IPS DF 6.9 (cell line): ENCODE data around the gene CGB1.
"Not testable (repeated sequence)": the region's sequence is repeated elsewhere in the genome, so short reads cannot be mapped to it uniquely, and the experiment has no call there.

Experiments used
- DNase-seq: peaks from one replicate; pipeline ENCODE4 v3.0.0-alpha.2; 2013; ENCODE audit warnings: low read depth, low spot score
- H3K27ac ChIP-seq: one replicate; pipeline ENCODE4 v1.5.1; 2013; ENCODE audit warnings: low read length, control low read depth
- H3K27me3 ChIP-seq: 2 replicates; pipeline ENCODE4 v1.6.1; 2013; ENCODE audit warnings: mild to moderate bottlenecking, low read length; ENCODE audit not compliant: control insufficient read depth, insufficient read depth
- H3K36me3 ChIP-seq: 2 replicates; pipeline ENCODE4 v1.6.1; 2013; ENCODE audit warnings: low read length; ENCODE audit not compliant: control insufficient read depth, insufficient read depth
- H3K4me1 ChIP-seq: 2 replicates; pipeline ENCODE4 v1.6.1; 2013; ENCODE audit warnings: low read length; ENCODE audit not compliant: control insufficient read depth, insufficient read depth
- H3K4me3 ChIP-seq: 2 replicates; pipeline ENCODE4 v1.5.1; 2013; ENCODE audit warnings: mild to moderate bottlenecking, low read length
- H3K9me3 ChIP-seq: 2 replicates; pipeline ENCODE4 v1.6.1; 2013; ENCODE audit warnings: low read length, inconsistent platforms; ENCODE audit not compliant: control insufficient read depth, insufficient read depth
- WGBS: extraction: QIAGEN DNeasy Blood & Tissue Kit; methylation state at CpG from one replicate; pipeline ENCODE4 v1.1.7; 2013; ENCODE audit warnings: mixed read lengths, missing lambda C conversion rate; ENCODE audit not compliant: insufficient read length, insufficient coverage; 5-methylcytosine and 5-hydroxymethylcytosine counted together

Gene CGB1

DNA sequence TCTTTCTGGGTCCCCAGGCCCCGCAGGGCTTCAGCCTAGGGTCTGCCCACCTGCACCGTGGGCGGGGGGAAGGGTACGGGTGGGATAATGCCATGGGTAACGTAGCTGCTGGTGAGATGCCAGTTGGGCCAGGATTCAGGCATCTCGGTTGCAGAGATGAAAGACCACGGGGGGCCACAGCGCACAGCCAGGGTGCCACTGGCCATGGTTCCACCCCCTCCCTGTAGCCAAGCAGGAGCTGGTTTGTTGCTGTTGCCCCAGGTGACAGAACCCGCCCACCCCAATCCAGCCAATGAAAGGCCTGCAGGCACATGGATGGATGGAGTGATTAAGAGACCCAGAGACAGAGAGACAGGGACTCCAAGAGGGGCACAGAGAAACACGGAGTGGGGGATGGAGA lies 21.9 kb upstream of the CGB1 start:
- Histone ChIP-seq H3K9me3 (no peaks in the 10 kb centered on the region), H3K27ac (no peak overlapping the region), H3K27me3 (peaks cover 13% of the 10 kb centered on the region; the same call in 1 of the 2 replicates), H3K4me3 (no peak overlapping the region), H3K36me3 (no peaks in the 10 kb centered on the region), H3K4me1 (peaks cover 2% of the 10 kb centered on the region)
- DNase-seq, result no peak
- WGBS, result no CpG with 5 or more reads among the region's 10 CpGs

DNA sequence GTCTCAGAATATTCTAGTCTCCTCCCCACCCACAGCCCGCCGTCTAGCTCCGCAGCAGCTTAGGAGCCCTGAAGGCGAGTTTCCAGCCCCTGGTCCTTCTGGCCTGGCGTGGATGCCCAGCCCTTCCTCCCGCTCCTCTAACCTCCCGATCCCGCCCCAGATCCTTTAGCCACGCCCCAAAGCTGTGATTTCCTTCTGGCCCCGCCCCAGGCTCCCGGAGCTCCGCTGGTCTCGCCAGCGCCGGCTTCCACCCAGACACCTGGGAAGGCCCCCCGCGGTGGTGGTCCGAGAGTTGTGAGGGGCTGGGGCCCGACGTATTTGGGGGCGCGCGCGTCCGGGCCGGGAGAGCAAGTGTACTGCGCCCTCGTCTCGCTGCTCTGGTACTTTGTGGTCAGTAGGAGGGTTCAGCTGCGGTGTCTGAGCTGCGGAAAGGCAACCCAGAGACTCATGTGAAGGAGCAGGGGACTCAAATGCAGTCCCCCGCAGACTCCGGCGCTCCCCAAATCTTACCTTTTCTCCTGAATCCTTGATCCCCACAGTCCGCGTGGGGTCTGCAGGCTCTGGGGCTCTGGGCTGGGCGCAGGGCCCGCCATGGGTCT lies 21.0 kb upstream of the CGB1 start, which contains the start of gene CGB7:
TSS of gene CGB7 (minus strand) at position 114 of the 599 bp plus-strand sequence. CDS start 2,374 bp downstream, outside the sequence.
- Histone ChIP-seq H3K9me3 (no peaks in the 10 kb centered on the region), H3K4me1 (peaks cover 2% of the 10 kb centered on the region), H3K27ac (no peak within 1 kb of the TSS), H3K27me3 (peaks cover 13% of the 10 kb centered on the region; the same call in 1 of the 2 replicates), H3K4me3 (peak within 1 kb of the TSS; percentile 26; the same call in 1 of the 2 replicates), H3K36me3 (no peaks in the 10 kb centered on the region)
- no CpG with 5 or more reads among the region's 38 CpGs for WGBS
- DNase-seq, result no peak

DNA sequence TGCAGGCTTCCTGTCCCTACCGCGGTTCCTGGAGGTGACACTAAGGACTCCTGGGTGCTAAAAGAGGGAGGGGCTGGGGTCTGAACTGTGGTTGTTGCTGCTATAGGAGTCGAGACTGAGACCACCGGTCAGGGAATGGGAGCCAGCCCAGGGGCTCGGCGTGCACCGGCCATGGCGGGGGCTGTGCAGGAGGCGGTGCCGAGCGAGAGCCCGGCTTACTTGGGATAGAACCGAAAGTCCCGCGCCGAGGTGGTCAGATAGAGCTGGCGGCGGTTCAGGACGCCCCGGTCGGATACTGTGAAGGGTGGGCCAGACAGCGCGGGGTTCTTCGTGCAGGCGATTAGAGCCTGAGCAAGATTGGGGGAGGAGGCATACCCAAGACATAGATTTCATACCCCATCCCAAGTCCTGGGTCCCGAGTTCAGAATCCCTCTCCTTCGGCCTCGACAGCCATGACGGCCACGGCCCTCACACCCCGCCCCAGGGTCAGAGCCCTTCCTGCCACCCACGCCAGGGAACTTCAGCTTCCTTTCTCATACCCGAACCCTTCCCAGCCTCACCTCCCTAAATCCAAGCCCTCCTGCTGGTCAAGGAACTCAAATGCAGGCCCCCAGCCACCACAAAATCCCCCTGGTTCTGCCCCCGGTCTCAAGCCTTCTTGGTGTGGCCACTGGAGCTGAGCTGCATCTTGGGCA lies 20.4 kb upstream of the CGB1 start:
- not testable (repeated sequence) for H3K36me3 ChIP-seq, H3K27ac ChIP-seq, H3K4me1 ChIP-seq, H3K9me3 ChIP-seq, DNase-seq, H3K4me3 ChIP-seq
- no CpG with 5 or more reads among the region's 34 CpGs for WGBS
- peaks cover 13% of the 10 kb centered on the region; the same call in 1 of the 2 replicates for H3K27me3 ChIP-seq

DNA sequence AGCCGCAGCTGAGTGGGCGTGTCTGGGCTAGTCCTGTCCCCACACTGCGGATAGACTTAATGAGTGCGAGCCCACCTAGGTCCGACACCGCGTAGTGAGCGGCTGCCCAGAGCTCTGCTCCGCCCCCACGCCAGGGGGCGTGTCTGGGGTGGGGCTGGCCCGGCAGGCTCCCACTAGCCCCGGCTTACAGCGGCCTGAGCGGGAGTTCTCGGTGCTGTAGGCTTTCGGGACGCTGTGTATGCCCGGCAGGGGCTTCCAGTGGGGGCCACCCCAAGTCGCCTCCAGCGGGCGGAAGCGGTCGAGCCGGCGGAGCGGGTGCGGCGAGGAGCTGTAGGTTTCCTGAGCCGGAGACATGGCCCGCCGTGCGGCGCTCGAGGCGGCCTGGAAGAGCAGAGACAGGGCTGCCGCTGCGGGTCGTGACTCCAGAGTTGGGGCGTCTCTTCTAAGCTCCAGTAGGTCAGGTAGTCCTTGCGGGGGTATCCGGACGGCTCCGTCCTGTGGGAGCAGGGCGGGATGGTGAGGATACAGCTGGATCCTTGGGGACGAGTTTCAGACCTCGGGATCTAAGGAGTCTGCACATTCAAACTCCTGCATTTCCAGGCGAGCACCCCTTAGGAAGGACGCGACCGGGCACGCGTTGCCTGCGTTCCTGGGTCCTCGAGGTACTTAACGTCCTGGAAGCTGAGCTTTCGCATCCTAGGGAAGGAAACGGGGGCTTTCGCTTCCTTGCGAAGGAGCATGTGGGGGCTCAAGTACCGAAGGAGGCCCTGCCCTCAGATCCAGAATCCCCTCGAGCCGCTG lies 19.6 kb upstream of the CGB1 start:
- no peaks in the 10 kb centered on the region for H3K36me3 ChIP-seq
- no CpG with 5 or more reads among the region's 63 CpGs for WGBS
- peaks cover 13% of the 10 kb centered on the region; the same call in 1 of the 2 replicates for H3K27me3 ChIP-seq
- peak overlapping the region; percentile 48 for H3K4me3 ChIP-seq
- no peak overlapping the region for H3K27ac ChIP-seq
- DNase-seq, result no peak
- H3K9me3 ChIP-seq, result no peaks in the 10 kb centered on the region
- H3K4me1 ChIP-seq, result peaks cover 2% of the 10 kb centered on the region

DNA sequence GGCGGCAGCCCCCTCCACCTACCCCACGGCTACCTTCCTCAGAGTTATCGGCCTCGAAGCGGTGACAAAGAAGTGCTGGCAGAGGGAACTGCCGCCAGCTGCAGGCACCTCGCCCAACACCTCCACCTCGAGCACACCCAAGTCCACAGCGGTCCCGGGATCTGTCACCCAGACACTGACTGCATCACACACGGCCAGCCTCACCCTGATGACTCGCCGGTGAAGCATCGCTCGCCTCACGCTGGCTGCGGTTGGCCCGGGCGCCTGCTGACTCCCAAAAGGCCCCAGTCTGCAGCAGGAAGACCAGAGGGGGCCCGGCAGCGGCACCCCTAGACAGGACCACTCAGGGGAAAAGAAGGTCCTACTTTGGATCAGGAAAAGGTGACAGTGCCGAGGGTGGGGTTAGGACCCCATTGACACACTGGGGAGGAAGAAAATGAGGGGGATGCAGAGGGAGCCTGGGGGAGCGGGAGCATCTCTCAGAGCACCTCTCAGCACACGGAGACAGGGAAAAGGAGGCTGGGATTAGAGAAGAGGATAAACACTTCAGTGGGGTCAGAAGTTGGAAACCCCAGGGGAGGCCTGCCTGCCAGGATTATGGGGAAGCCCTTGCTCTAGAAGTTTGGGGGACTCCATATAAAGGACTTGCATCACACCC lies 13.8 kb upstream of the CGB1 start:
- H3K27ac ChIP-seq, DNase-seq, H3K36me3 ChIP-seq, H3K4me3 ChIP-seq, H3K4me1 ChIP-seq, H3K9me3 ChIP-seq, H3K27me3 ChIP-seq: not testable (repeated sequence)
- no CpG with 5 or more reads among the region's 24 CpGs for WGBS

DNA sequence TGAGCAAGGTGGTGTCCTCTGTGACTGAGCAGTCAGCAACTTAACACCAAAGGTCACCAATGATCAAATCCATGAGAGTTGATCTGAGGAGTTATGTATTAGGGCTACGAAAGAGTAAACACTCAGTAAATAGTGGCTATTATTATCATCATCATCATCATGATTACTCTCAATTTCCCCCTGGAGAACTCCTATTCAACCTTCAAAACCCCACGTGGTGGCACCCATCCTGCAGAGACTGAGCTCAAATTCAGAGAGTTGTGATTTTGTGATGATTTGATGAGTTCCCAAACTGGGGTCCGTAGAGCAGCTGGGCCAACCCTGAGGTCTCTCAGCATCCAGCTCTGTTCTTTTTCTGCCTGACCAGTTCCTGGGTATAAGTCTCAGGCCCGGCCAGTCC lies 13.1 kb upstream of the CGB1 start:
- no CpG with 5 or more reads among the region's 4 CpGs for WGBS
- not testable (repeated sequence) for H3K4me1 ChIP-seq, H3K9me3 ChIP-seq, H3K4me3 ChIP-seq, H3K27ac ChIP-seq, H3K36me3 ChIP-seq, H3K27me3 ChIP-seq, DNase-seq

DNA sequence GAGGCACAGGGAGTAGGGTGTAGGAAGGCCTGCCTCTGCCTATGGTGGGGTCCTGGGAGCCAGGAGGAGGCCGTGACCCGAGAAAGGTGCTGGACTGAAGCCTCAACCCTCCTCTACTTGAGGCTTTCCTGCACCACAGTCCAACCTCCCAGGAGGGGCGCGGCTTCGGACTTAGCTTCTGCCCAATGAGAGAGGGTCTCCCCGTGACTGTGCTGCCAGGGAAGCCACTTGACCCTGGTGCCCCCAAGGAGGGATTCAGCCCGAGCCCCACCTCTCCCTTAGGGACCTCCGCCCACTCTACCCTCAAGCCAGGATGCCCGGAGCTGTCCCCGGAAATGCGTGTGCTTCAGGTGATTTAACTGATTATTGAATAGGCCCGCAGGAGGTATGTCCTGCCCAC lies 12.3 kb upstream of the CGB1 start, which contains the start of gene CGB8:
TSS of gene CGB8 (minus strand) at position 101 of the 400 bp plus-strand sequence. CDS start 372 bp downstream, outside the sequence.
- H3K36me3 ChIP-seq, H3K4me1 ChIP-seq, H3K27ac ChIP-seq, H3K27me3 ChIP-seq, H3K4me3 ChIP-seq, DNase-seq, H3K9me3 ChIP-seq: not testable (repeated sequence)
- WGBS, result no CpG with 5 or more reads among the region's 12 CpGs

DNA sequence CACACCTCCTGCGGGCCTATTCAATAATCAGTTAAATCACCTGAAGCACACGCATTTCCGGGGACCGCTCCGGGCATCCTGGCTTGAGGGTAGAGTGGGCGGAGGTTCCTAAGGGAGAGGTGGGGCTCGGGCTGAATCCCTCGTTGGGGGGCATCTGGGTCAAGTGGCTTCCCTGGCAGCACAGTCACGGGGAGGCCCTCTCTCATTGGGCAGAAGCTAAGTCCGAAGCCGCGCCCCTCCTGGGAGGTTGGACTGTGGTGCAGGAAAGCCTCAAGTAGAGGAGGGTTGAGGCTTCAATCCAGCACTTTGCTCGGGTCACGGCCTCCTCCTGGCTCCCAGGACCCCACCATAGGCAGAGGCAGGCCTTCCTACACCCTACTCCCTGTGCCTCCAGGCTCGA lies 6.9 kb upstream of the CGB1 start, which contains the start of gene CGB5:
TSS of gene CGB5 (plus strand) at position 301 of the 400 bp plus-strand sequence. CDS start 362 bp downstream, outside the sequence.
- not testable (repeated sequence) for H3K4me1 ChIP-seq, H3K27ac ChIP-seq, H3K36me3 ChIP-seq, H3K27me3 ChIP-seq, H3K4me3 ChIP-seq, DNase-seq, H3K9me3 ChIP-seq
- WGBS, result no CpG with 5 or more reads among the region's 15 CpGs

DNA sequence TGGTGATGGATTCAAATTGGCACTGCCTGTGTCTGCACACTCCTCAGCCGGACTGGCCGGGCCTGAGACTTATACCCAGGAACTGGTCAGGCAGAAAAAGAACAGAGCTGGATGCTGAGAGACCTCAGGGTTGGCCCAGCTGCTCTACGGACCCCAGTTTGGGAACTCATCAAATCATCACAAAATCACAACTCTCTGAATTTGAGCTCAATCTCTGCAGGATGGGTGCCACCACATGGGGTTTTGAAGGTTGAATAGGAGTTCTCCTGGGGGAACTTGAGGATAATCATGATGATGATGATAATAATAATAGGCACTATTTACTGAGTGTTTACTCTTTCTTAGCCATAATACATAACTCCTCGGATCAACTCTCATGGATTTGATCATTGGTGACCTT lies 6.0 kb upstream of the CGB1 start:
- H3K9me3 ChIP-seq, DNase-seq, H3K36me3 ChIP-seq, H3K4me1 ChIP-seq, H3K4me3 ChIP-seq, H3K27ac ChIP-seq, H3K27me3 ChIP-seq: not testable (repeated sequence)
- no CpG with 5 or more reads among the region's 4 CpGs for WGBS

DNA sequence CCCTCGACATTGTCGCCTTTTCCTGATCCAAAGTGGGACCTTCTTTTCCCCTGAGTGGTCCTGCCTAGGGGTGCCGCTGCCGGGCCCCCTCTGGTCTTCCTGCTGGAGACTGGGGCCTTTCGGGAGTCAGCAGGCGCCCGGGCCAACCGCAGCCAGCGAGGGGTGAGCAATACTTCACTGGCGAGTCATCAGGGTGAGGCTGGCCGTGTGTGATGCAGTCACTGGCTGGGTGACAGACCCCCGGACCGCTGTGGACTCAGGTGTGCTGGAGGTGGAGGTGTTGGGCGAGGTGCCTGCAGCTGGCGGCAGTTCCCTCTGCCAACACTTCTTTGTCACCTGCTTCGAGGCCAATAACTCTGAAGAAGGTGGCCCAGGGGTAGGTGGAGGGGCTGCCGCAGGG lies 5.5 kb upstream of the CGB1 start:
- Histone ChIP-seq H3K36me3 (no peaks in the 10 kb centered on the region), H3K27me3 (no peaks in the 10 kb centered on the region), H3K9me3 (no peaks in the 10 kb centered on the region), H3K4me1 (no peaks in the 10 kb centered on the region), H3K27ac (no peak overlapping the region), H3K4me3 (no peak overlapping the region)
- no peak for DNase-seq
- WGBS, result no CpG with 5 or more reads among the region's 17 CpGs
